HG02943 (cell line): ENCODE data around the gene ADAMTS12.
"Not testable (repeated sequence)": the region's sequence is repeated elsewhere in the genome, so short reads cannot be mapped to it uniquely, and the experiment has no call there.

Experiments used
- ATAC-seq: cut with Tn5 transposase; IDR thresholded peaks from one replicate; pipeline ENCODE4 v1.9.1; 2021; ENCODE audit warnings: mild to moderate bottlenecking, low read depth, moderate library complexity; ENCODE audit not compliant: unreplicated experiment

Gene ADAMTS12

DNA sequence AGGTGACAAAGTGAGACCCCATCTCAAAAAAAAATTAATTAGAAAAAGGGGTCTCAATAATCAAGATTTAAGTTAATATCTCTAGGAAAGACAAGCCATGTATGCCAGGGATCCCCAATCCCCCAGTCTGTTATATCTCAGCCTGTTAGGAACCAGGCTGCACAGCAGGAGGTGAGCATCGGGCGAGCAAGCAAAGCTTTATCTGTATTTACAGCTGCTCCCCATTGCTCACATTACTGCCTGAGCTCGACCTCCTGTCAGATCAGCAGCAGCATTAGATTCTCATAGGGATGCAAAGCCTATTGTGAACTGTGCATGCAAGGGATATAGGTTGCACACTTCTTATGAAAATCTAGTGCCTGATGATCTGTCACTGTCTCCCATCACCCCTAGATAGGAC is 334.2 kb downstream of the ADAMTS12 start:
- no peak for ATAC-seq

- ATAC-seq, result no peak
Observed at GRCh38 chr5:33556330-33557328, 335.2 kb downstream of the ADAMTS12 start.

- ATAC-seq, result no peak
Observed at GRCh38 chr5:33549982-33550567, 341.7 kb downstream of the ADAMTS12 start.

DNA sequence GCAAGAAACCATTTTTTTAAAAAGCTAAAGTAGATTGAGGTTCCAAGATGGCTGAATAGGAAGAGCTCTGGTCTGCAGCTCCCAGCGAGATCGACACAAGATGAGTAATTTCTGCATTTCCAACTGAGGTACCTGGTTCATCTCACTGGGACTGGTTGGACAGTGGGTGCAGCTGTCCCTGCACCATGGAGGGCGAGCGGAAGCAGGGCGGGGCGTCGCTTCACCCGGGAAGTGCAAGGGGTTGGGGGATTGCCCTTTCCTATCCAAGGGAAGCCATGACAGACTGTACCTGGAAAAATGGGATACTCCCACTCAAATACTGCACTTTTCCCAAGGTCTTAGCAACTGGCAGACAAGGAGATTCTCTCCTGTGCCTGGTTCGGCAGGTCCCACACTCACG is 352.0 kb downstream of the ADAMTS12 start:
- ATAC-seq, result not testable (repeated sequence)

DNA sequence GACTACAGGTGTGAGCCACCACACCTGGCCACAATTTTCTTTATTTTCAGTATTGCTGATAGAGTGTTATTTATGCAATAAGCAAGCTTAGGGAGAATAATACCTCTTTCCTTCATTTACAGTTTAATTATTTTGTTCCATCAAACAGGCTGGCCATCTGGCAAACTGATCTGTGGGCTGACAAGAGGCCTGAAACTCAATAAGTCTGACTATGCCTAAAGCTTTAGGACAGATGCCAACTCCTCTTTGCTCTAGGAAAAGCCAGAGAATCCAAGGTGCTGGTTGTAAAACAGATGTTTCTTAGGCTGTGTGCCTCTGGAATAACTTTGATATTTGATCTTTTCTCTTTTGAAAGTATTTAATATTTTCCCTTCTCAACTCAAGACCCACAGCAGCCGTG is 352.6 kb downstream of the ADAMTS12 start:
- no peak for ATAC-seq

DNA sequence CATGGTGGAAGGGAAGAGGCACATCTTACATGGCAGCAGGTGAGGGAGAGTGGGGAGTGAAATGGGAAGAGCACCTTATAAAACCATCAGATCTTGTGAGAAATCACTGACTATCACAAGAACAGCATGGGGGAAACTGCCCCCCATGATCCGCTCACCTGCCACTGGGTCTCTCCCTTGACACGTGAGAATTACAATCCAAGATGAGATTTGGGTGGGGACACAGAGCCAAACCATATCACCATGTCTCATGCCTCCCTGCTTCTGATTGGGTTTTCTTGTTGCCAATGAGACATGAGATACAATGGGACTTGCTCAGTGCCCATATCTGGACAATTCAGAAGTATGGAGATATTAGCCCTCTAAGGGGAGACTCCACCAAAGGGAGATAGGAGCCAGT is 353.6 kb downstream of the ADAMTS12 start:
- no peak for ATAC-seq

DNA sequence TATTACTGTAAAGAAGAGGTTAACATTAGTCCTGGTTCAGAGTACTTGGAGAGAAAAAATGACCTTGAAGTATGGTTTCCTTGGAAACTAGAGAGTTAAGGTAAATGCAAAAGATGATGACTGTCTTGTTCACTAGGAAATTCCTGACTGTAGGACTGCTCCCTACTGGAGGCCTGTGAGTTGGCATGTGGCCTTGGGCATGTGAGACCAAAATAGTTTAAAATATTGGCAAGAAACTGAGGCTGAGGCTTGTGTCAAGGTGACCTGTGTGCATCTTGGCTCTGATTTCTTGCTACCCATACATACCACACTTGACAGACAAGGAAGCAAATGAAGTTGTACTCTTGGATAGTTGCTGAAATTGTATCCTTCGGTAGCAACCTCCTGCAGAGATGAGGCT is 354.6 kb downstream of the ADAMTS12 start:
- no peak for ATAC-seq

GRCh38 chr5:33536802-33537201 is 355.0 kb downstream of the ADAMTS12 start:
- no peak for ATAC-seq

DNA sequence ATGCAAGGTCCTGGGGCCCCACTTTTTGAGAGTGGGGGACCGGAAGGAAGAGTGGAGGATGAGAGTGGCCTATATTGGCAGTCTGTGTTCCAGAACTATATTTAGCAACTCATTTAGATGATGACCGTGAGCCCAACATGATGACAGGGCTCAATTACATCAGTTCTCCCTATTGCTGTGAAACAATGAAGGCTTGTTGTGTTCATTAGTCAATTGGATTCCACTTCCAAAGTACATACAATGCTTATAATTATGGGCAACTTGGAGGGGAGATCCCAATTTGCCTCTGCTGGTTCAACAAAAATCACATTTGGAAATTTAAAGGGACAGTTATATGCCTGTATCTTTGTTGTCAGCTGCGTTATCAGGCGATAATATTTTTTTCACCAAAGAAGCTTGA is 360.0 kb downstream of the ADAMTS12 start:
- no peak for ATAC-seq

DNA sequence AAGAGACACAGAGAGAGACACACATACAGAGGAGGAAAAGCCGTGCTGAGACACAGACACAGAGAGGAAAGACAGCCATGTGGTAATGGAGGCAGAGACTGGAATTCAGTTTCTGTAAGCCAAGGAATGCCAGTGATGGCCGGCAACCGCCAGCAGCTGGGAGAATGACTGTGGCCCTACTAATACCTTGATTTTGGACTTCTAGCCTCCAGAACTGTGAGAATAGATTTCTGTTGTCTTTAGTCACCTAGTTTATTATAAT is 360.8 kb downstream of the ADAMTS12 start:
- ATAC-seq, result no peak

GRCh38 chr5:33530183-33531036 is 361.4 kb downstream of the ADAMTS12 start:
- no peak for ATAC-seq

DNA sequence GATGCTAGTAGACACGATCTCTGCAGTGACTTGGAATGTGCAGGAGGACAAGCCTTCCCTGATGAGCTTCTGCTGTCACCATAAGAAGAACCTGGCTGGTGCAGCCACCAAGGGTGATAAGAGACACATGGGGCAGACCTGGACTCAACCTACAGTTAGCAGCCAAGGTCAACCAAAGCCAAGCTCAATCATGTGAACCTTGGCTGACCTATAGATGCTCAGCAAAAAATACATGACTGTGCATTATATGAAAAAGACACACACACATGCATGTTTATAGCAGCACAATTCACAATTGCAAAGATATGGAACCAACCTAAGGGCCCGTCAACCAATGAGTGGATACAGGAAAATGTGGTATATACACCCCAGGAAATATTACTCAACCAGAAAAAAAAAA is 364.1 kb downstream of the ADAMTS12 start:
- no peak for ATAC-seq

DNA sequence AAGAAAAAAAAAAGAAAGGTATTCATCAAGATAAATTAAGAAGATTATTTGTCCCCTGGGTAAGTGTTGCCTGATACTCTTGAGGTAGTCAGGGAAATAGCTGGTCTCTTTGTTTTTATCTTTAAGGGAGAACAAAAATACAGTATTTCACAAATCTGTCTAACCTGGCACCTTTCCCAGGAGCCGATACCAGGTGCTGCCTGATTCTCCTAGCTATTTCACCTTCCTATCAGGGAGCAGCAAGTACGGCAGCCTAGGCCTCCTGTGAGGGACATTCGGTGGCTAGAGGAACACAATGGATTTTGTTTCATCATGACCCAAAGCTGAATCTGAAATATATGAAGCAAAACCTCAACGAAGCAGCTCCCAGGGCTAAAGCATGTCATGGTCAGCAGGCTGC is 365.0 kb downstream of the ADAMTS12 start:
- no peak for ATAC-seq

DNA sequence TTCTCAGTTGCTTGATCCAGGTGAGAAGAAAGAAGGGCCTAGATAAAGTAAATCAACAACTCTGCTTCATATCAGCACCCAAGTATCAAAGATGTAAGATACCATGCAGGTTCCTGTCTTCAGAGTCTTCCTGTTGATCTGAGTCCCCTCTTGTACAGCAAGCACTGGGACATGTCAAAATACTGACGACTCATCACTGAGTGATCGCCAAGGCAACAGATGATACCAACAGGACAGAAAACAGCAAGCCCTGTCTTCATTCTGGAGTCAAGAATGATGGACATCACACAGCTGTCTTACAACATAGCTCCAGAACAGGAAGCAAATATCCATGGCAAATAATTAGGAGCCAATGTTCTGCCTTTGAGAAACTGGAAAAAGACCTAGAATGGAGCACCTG is 367.3 kb downstream of the ADAMTS12 start:
- ATAC-seq, result no peak

- no peak for ATAC-seq
Observed at GRCh38 chr5:33523208-33523771, 368.5 kb downstream of the ADAMTS12 start.

DNA sequence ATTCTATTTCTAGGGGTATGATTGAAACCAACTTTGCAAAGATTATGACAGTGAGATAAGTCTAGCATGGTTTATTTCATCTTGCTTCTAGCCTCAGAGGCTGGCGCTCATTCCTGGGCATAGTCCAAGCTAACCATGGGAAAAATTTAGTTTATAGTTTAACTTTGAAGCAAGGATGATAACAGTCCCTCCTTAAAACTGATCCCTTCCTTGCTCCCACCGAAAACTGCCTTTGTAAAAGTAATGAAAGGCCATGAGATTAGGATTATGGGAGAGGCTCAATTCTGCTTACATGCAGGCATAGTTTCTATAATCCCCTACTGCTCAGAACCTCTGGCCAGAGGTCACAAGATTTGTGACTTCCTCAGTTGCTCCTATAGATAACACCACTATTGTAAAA is 375.4 kb downstream of the ADAMTS12 start:
- no peak for ATAC-seq

GRCh38 chr5:33515366-33515765 is 376.4 kb downstream of the ADAMTS12 start:
- not testable (repeated sequence) for ATAC-seq

GRCh38 chr5:33513462-33514185 is 378.2 kb downstream of the ADAMTS12 start:
- ATAC-seq, result no peak

DNA sequence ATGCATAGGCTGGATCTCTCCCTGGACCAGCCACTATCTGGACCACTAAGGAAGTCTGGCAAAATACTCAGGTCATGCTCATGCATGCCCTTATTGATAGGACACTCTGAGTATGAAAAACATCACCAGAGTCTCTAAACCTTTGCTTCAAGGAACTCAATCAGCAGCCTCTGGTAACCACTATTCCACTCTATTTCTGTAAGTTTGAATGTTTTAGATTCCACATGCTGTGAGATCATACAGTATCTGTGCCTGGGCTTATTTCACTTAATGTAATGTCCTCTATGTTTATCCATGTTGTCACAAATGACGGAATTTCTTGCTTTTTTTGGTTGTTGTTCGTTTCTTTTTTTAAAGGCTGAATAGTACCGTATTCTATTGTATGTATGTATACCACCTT is 382.8 kb downstream of the ADAMTS12 start:
- no peak for ATAC-seq

GRCh38 chr5:33507426-33507825 is 384.4 kb downstream of the ADAMTS12 start:
- no peak for ATAC-seq
